ENCODE data around the gene ANK3.

GRCh38 chr10:60313589-60313952, 76.1 kb downstream of the ANK3 start:
- TF ChIP-seq CTCF (IDR thresholded peaks at IDR 0.05) (no peak), POLR2A (IDR thresholded peaks at IDR 0.05) (no peak)

All from tibial nerve (tissue), 3 donors.